Stimulated activated CD4-positive, alpha-beta T cell treated with anti-CD3 and anti-CD28 coated beads, Interleukin-4, amount 100 ng/mL, for 1 hour (primary cell): ENCODE data around the gene POLD2.
"Not testable (repeated sequence)": the region's sequence is repeated elsewhere in the genome, so short reads cannot be mapped to it uniquely, and the experiment has no call there.

Experiments
- DNase-seq: peaks from one replicate; pipeline ENCODE4 v3.0.0-alpha.2; 2020

The POLD2 gene

GRCh38 chr7:44123190-44124003, at the start of gene POLD2:
Gene POLD2, minus strand, starts transcription at chr7:44123548. Its CDS starts 1,495 bp downstream, at chr7:44122053.
- DNase-seq: peak; percentile 99

GRCh38 chr7:44172803-44173424, 49.6 kb upstream of the POLD2 start:
- no peak for DNase-seq

GRCh38 chr7:44172352-44172751, 49.0 kb upstream of the POLD2 start:
- DNase-seq: no peak

GRCh38 chr7:44171901-44172300, 48.6 kb upstream of the POLD2 start:
- not testable (repeated sequence) for DNase-seq

- DNase-seq: no peak
These were observed 44.6 kb upstream of the POLD2 start for GRCh38 chr7:44167920-44168319.

- no peak for DNase-seq
These were observed 40.2 kb upstream of the POLD2 start for GRCh38 chr7:44163591-44163990.

- DNase-seq: no peak
These were observed 39.5 kb upstream of the POLD2 start for GRCh38 chr7:44162785-44163395.

- no peak for DNase-seq
These were observed 38.8 kb upstream of the POLD2 start for GRCh38 chr7:44162179-44162578.

GRCh38 chr7:44161371-44161770, 38.0 kb upstream of the POLD2 start:
- no peak for DNase-seq

- DNase-seq: no peak
These were observed 36.7 kb upstream of the POLD2 start for GRCh38 chr7:44159824-44160630.

- no peak for DNase-seq
These were observed 35.7 kb upstream of the POLD2 start for GRCh38 chr7:44158873-44159631.

GRCh38 chr7:44158096-44158872, 34.9 kb upstream of the POLD2 start:
- DNase-seq: no peak

- DNase-seq: no peak
These were observed 34.0 kb upstream of the POLD2 start for GRCh38 chr7:44157116-44158080.

- DNase-seq: no peak
These were observed 33.2 kb upstream of the POLD2 start for GRCh38 chr7:44156453-44157010.

- no peak for DNase-seq
These were observed 32.1 kb upstream of the POLD2 start for GRCh38 chr7:44155191-44156185.

GRCh38 chr7:44154703-44155102, 31.4 kb upstream of the POLD2 start:
- DNase-seq: no peak

GRCh38 chr7:44153948-44154335, 30.6 kb upstream of the POLD2 start:
- DNase-seq: no peak
